Measurements from ENCODE around the gene SH3PXD2B.
"Not testable (repeated sequence)": the region's sequence is repeated elsewhere in the genome, so short reads cannot be mapped to it uniquely, and the experiment has no call there.

SH3PXD2B gene

DNA sequence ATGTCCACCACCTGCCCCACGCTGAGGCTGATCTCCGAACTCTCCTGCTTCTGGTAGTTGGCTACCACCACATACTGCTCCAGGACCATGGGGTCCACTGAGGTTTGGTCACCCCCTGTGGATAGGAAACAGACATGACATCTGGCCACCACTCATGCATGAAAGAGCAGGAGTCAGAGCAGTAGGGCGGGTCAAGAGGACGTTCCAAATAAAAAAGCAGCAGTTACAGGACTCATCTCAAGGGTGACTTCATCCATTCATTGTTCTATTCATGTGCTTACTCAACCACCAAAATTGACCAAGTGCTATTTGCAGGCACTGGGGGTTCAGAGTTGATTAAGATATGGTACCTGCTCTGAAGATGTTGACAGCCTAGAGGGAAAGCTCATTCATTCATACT, 91.6 kb downstream of the SH3PXD2B start:
- no peak for DNase-seq

GRCh38 chr5:172361566-172362238, 92.6 kb downstream of the SH3PXD2B start:
- DNase-seq, result no peak

- no peak for DNase-seq
These were observed 96.0 kb downstream of the SH3PXD2B start for GRCh38 chr5:172358345-172358744.

GRCh38 chr5:172356527-172356926, 97.8 kb downstream of the SH3PXD2B start:
- no peak for DNase-seq

DNA sequence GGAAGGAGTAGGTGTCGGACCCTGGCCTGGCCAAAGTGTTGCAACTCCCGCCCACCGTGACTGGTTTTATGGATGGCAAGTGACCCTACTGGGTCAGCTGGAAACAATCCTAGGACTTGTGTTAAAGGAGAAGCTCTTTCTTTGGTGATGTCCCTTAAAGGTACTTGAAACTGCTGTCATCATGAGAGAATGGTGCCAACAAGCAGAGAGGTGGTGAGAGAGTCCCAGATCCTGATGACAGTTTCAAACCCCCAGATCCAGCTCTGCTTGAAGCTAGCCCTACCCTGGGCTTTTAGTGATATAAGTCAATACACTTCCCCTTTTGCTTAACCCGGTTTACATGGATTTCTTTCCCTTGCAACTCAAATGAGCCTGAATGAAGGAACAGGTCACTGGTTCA, 98.3 kb downstream of the SH3PXD2B start:
- DNase-seq, result no peak

- no peak for DNase-seq
These were observed 100.5 kb downstream of the SH3PXD2B start for GRCh38 chr5:172353846-172354245.

DNA sequence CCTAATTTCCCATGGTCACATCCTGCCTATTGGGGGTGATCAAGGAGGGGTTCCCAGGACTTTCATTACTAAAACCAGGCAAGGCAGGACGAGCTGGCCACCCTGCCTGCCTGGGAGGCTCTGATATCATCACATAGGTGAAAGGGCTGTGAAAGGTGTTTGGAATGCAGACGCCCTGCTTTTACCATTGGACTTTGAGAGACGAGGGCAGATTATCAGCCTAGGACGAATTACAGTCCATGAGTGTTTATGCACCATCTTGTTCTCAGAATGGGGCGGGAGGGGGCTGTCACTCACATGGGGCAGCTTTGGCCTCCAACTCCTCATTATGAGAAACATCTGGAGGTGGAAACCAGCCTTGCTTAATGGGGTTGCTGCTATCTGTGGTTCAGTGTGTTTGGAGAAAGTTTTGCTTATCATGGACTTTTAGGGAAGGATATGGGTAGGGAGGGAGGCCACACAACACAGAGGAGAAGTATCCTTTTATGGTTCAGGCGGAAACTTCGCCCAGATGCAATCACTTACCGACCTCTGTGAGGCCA, 101.0 kb downstream of the SH3PXD2B start:
- no peak for DNase-seq

DNA sequence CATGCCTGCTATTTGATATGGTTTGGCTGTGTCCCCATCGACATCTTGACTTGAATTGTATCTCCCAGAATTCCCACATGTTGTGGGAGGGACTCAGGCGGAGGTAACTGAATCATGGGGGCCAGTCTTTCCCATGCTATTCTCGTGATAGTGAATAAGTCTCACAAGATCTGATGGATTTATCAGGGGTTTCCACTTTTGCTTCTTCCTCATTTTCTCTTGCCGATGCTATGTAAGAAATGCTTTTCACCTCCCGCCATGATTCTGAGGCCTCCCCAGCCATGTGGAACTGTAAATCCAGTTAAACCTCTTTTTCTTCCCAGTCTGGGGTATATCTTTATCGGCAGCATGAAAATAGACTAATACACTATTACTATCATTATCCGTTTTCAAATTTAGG, 101.8 kb downstream of the SH3PXD2B start:
- DNase-seq, result not testable (repeated sequence)

- DNase-seq, result no peak
These were observed 103.0 kb downstream of the SH3PXD2B start for GRCh38 chr5:172351240-172351778.

GRCh38 chr5:172350212-172351181, 103.8 kb downstream of the SH3PXD2B start:
- no peak for DNase-seq

- DNase-seq, result not testable (repeated sequence)
These were observed 105.6 kb downstream of the SH3PXD2B start for GRCh38 chr5:172348733-172349132.

GRCh38 chr5:172348084-172348483, 106.2 kb downstream of the SH3PXD2B start:
- DNase-seq, result no peak

GRCh38 chr5:172347496-172348052, 106.8 kb downstream of the SH3PXD2B start:
- no peak for DNase-seq

- no peak for DNase-seq
These were observed 108.4 kb downstream of the SH3PXD2B start for GRCh38 chr5:172345881-172346280.

- DNase-seq, result no peak
These were observed 109.4 kb downstream of the SH3PXD2B start for GRCh38 chr5:172344855-172345409.

GRCh38 chr5:172343741-172344140, 110.6 kb downstream of the SH3PXD2B start:
- DNase-seq, result no peak

GRCh38 chr5:172342918-172343317, 111.4 kb downstream of the SH3PXD2B start:
- DNase-seq, result no peak

- no peak for DNase-seq
These were observed 114.8 kb downstream of the SH3PXD2B start for GRCh38 chr5:172339264-172340180.

DNA sequence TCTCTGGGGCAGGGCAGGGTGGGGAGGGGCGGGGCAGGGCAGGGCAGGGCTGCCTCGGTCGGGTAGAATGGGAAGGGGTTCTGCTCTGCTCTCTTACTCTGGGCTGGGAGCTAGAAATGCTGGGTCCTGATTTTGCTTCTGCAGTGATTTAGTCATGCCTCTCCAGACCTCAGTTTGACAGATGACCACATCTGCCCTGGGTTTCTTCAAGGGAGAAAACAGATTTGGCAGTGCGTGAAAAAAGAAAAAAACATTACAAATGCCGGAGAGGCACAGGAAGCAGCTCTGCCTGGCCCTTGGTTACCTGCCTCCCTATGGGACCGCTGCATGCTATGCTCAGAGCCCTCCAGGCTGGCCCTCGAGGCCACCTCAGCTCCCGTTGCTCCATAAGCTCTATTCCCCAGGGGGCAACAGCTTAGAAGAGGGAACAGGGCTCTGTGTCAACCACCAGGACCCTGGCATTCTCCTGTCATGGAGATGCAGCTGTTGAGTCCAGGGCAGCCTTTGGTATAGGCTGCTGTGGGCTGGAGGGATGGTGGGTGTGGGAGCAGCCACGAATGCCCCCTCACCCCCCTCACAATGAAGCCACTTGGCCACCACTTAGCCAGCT, 117.5 kb downstream of the SH3PXD2B start:
- no peak for DNase-seq

GRCh38 chr5:172336264-172336663, 118.1 kb downstream of the SH3PXD2B start:
- DNase-seq, result no peak

GRCh38 chr5:172335721-172336120, 118.6 kb downstream of the SH3PXD2B start:
- DNase-seq, result no peak

Data from activated CD4-positive, alpha-beta T cell treated with anti-CD3 and anti-CD28 coated beads, Interleukin-2, amount 50 U/mL, for 4 hours (primary cell).